Right atrium auricular region (tissue), 2 donors: Measurements from ENCODE around the gene ZBP1. TPM values are rescaled to one million over a fixed set of nuclear protein-coding genes. Genes with fewer than 3 reads are reported as not detected.

Experiments
- DNase-seq: peaks from one replicate; pipeline ENCODE4 v3.0.0-alpha.2; 2019; ENCODE audit warnings: low spot score
- H3K27ac ChIP-seq, 2 donors: fragments of 200-600 bp; sonication (generic); 1 replicate in 1 of 2; 2 replicates in 1 of 2; pipeline ENCODE4 v1.5.1; 2016 to 2019
- H3K27me3 ChIP-seq, 2 donors: fragments of 200-600 bp; sonication (generic); one replicate each; pipeline versions ENCODE4 v1.5.1 to v1.6.0; 2017 to 2019
- H3K36me3 ChIP-seq: fragments of 200-600 bp; sonication (generic); one replicate; pipeline ENCODE4 v1.5.1; 2016
- H3K4me1 ChIP-seq, 2 donors: fragments of 200-600 bp; sonication (generic); one replicate each; pipeline versions ENCODE4 v1.5.1 to v1.6.0; 2017 to 2019
- H3K4me3 ChIP-seq, 2 donors: fragments of 200-600 bp; sonication (generic); 1 replicate in 1 of 2; 2 replicates in 1 of 2; pipeline ENCODE4 v1.5.1; 2017 to 2019; ENCODE audit warnings: mild to moderate bottlenecking in 1 of 2, moderate library complexity in 1 of 2
- H3K9me3 ChIP-seq, 2 donors: fragments of 200-600 bp; sonication (generic); one replicate each; pipeline ENCODE4 v1.5.1; 2019
- CTCF ChIP-seq, 2 donors: fragments of 200-600 bp; sonication (generic); IDR thresholded peaks; one replicate each; pipeline ENCODE4 v1.5.1; 2019; ENCODE audit warnings: antibody characterized with exemption in 2 of 2
- total RNA-seq, 2 donors: library from RNA; depleted of rRNA; stranded (reverse); fragments of >200 nt; gene quantifications; one replicate each; pipeline ENCODE4 v1.1.0, GENCODE V29; 2016

The ZBP1 gene
- total RNA-seq, 2 donors from 2014 or later = not detected

GRCh38 chr20:57571782-57572416 lies 48.3 kb downstream of the ZBP1 start:
- H3K4me1 ChIP-seq = no peaks in the 10 kb centered on the region
- H3K36me3 ChIP-seq = no peaks in the 10 kb centered on the region
- no peaks in the 10 kb centered on the region for H3K9me3 ChIP-seq
- no peak overlapping the region for H3K27ac ChIP-seq
- no peak overlapping the region for H3K4me3 ChIP-seq
- no peak for DNase-seq
- TF ChIP-seq CTCF (IDR thresholded peaks at IDR 0.05) = no peak
- no peaks in the 10 kb centered on the region for H3K27me3 ChIP-seq

GRCh38 chr20:57570920-57571319 lies 49.3 kb downstream of the ZBP1 start:
- Histone ChIP-seq H3K4me1 (no peaks in the 10 kb centered on the region), H3K9me3 (no peaks in the 10 kb centered on the region), H3K4me3 (no peak overlapping the region), H3K36me3 (no peaks in the 10 kb centered on the region), H3K27me3 (no peaks in the 10 kb centered on the region), H3K27ac (no peak overlapping the region)
- DNase-seq = no peak
- no peak for TF ChIP-seq CTCF (IDR thresholded peaks at IDR 0.05)

DNA sequence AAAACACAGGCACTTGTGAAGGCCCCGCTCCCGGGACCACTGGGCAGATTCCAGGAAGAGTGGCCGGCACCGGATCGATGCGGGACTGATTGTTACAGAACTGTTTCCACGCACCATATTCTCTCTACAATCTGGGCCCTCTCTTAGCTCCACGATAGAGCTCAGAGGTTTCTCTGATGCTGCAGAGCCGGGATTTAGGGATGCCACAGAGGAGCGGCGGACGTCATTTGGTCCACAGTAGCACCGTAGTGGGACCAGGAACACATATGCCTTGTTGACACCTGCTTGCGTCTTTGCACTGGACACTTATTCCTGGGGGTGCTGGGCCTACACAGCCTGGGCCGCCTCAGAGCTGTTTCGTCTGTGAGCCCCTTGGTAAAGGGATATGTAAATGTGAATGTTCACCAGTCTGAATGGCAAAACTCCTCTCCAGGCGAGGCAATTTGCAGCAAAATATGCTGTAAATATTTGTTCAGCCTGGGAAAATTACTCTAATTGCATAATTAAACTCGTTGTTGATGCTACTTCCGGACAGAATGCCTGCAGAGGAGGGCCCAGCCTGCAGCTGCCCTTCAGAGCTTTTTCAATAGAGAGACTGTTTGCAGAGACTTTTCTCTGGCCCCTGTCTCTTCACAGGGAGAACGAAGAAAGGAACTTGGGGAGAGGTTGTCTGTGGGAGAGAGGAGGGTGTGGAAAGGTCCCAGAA lies 49.9 kb downstream of the ZBP1 start:
- no peak for DNase-seq

DNA sequence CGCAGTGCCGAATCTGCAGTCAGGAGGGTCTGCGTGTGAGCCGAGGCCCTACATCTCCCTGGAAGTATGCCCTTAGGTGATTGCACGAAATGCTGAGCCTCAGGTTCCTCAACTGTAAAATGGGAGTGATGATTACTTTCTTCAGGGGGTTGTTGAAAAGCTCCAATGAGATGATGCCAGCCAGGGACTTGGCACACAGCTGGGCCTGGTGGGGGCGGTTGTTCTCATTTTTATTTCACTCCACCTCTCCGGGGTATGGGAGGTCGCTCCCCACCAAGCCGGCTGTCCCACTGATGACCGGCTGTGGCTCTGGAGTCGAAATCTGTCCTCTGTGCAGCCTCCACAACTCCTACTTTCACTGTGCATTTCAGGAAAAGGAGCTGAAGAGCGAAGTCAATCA lies 51.3 kb downstream of the ZBP1 start:
- Histone ChIP-seq H3K27ac (no peak overlapping the region), H3K9me3 (no peaks in the 10 kb centered on the region), H3K4me3 (no peak overlapping the region), H3K4me1 (no peaks in the 10 kb centered on the region), H3K27me3 (no peaks in the 10 kb centered on the region), H3K36me3 (no peaks in the 10 kb centered on the region)
- DNase-seq = no peak
- no peak for TF ChIP-seq CTCF (IDR thresholded peaks at IDR 0.05)

More for the DNA sequence above, 49.9 kb downstream of the ZBP1 start:
- Histone ChIP-seq H3K27me3 (no peaks in the 10 kb centered on the region), H3K9me3 (no peaks in the 10 kb centered on the region), H3K36me3 (no peaks in the 10 kb centered on the region), H3K4me3 (no peak overlapping the region), H3K27ac (no peak overlapping the region), H3K4me1 (no peaks in the 10 kb centered on the region)
- TF ChIP-seq CTCF (IDR thresholded peaks at IDR 0.05) = no peak

DNA sequence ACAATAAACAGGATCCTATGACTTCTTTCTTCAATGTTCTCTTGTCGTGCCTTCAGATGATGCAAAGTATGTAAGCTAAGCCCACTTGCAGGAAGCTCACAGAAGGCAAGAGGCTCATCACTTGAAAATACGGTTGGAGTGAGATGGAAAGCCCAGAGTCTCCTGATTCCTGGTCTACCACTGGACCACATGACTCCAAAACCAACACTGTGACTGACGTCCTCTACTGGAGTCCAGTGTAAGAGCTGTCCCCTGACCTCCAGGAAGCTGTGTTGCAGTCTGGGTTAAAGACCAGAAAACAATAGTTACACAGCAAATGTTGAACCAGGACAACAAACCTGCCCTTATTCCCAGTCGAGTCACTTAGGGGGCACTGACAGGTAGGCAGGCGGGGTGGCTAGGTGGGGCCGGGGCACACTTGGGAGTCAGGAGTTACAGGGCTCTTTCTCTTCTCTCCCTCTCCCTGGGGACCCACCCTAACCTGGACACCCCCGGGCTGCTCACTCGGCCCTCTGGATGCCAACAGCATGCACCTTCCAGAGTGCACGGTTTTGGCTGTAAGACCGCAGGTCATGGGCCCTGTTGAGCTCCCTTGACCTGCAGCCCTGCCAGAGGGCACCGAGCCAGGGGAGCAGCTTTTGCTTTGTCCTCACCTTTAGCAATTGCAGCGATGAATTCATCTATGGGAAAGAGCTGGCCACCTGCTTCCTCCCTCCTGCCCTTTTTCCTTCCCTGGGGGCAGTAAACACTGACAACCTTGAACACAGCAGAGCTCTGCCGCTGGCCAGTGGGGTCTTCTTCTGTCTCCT lies 51.9 kb downstream of the ZBP1 start:
- no peak for TF ChIP-seq CTCF (IDR thresholded peaks at IDR 0.05)
- Histone ChIP-seq H3K27ac (no peak overlapping the region), H3K4me3 (no peak overlapping the region), H3K27me3 (no peaks in the 10 kb centered on the region), H3K4me1 (no peaks in the 10 kb centered on the region), H3K36me3 (no peaks in the 10 kb centered on the region), H3K9me3 (no peaks in the 10 kb centered on the region)
- no peak for DNase-seq
